Mammary epithelial cell (primary cell): Measurements from ENCODE around the gene MAPK1IP1L.

ENCODE experiments used
- EZH2 ChIP-seq: IDR thresholded peaks from 2 replicates; pipeline ENCODE4 v1.6.1; 2012; ENCODE audit warnings: low read length, inconsistent platforms, borderline replicate concordance
- TF ChIP-seq, protein P1 (sequence below), 2 donors: IDR thresholded peaks in 1 of 2; conservative IDR thresholded peaks in 1 of 2; 2 replicates each; pipeline ENCODE4 v1.5.1; 2011 to 2012; ENCODE audit warnings: inconsistent platforms in 2 of 2, low read length in 2 of 2, mild to moderate bottlenecking in 2 of 2, control low read depth in 1 of 2, low read depth in 1 of 2; ENCODE audit not compliant: insufficient read depth in 1 of 2; ENCODE audit errors: extremely low read depth in 1 of 2

GRCh38 chr14:55053500-55053899 lies 2.1 kb downstream of the MAPK1IP1L start:
- TF ChIP-seq, protein P1, sequence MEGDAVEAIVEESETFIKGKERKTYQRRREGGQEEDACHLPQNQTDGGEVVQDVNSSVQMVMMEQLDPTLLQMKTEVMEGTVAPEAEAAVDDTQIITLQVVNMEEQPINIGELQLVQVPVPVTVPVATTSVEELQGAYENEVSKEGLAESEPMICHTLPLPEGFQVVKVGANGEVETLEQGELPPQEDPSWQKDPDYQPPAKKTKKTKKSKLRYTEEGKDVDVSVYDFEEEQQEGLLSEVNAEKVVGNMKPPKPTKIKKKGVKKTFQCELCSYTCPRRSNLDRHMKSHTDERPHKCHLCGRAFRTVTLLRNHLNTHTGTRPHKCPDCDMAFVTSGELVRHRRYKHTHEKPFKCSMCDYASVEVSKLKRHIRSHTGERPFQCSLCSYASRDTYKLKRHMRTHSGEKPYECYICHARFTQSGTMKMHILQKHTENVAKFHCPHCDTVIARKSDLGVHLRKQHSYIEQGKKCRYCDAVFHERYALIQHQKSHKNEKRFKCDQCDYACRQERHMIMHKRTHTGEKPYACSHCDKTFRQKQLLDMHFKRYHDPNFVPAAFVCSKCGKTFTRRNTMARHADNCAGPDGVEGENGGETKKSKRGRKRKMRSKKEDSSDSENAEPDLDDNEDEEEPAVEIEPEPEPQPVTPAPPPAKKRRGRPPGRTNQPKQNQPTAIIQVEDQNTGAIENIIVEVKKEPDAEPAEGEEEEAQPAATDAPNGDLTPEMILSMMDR (conservative IDR thresholded peaks at IDR 0.05 in 1 of 2, IDR thresholded peaks at IDR 0.05 in 1 of 2; ENCODE audit: extremely low read depth in 1 of 2, insufficient read depth in 1 of 2, low read depth in 1 of 2, low read length in 2 of 2): no peak
- no peak for TF ChIP-seq EZH2
